GM19324 (cell line): ENCODE measurements around the gene MYH15.

Experiments used
- ATAC-seq: cut with Tn5 transposase; IDR thresholded peaks from one replicate; pipeline ENCODE4 v1.9.1; 2021; ENCODE audit warnings: mild to moderate bottlenecking, moderate library complexity; ENCODE audit not compliant: unreplicated experiment, low FRiP score

MYH15 gene

GRCh38 chr3:108428586-108428985, 81.8 kb downstream of the MYH15 start:
- ATAC-seq = no peak

GRCh38 chr3:108420926-108421325, 89.5 kb downstream of the MYH15 start:
- ATAC-seq = no peak

GRCh38 chr3:108416111-108416869, 94.1 kb downstream of the MYH15 start:
- no peak for ATAC-seq

GRCh38 chr3:108415661-108416060, 94.7 kb downstream of the MYH15 start:
- ATAC-seq = no peak

GRCh38 chr3:108414007-108414406, 96.4 kb downstream of the MYH15 start:
- ATAC-seq = no peak

- ATAC-seq = no peak
Measured at GRCh38 chr3:108412121-108412750, 98.2 kb downstream of the MYH15 start.

- no peak for ATAC-seq
Measured at GRCh38 chr3:108410531-108410984, 99.8 kb downstream of the MYH15 start.

GRCh38 chr3:108409800-108410178, 100.6 kb downstream of the MYH15 start:
- no peak for ATAC-seq

- no peak for ATAC-seq
Measured at GRCh38 chr3:108408883-108409799, 101.3 kb downstream of the MYH15 start.

GRCh38 chr3:108407886-108408285, 102.5 kb downstream of the MYH15 start:
- no peak for ATAC-seq

- ATAC-seq = peak; percentile 84
Measured at GRCh38 chr3:108406661-108407206, 103.7 kb downstream of the MYH15 start.

GRCh38 chr3:108406063-108406660, 104.2 kb downstream of the MYH15 start:
- peak; percentile 7 for ATAC-seq

GRCh38 chr3:108404368-108404767, 106.0 kb downstream of the MYH15 start:
- ATAC-seq = no peak

GRCh38 chr3:108403686-108404345, 106.6 kb downstream of the MYH15 start:
- no peak for ATAC-seq

- no peak for ATAC-seq
Measured at GRCh38 chr3:108403198-108403597, 107.2 kb downstream of the MYH15 start.

- ATAC-seq = no peak
Measured at GRCh38 chr3:108401836-108402235, 108.6 kb downstream of the MYH15 start.

- no peak for ATAC-seq
Measured at GRCh38 chr3:108398510-108398909, 111.9 kb downstream of the MYH15 start.

- no peak for ATAC-seq
Measured at GRCh38 chr3:108396336-108396735, 114.1 kb downstream of the MYH15 start.

- ATAC-seq = no peak
Measured at GRCh38 chr3:108394563-108394962, 115.8 kb downstream of the MYH15 start.

- ATAC-seq = no peak
Measured at GRCh38 chr3:108394016-108394415, 116.4 kb downstream of the MYH15 start.
